ENCODE measurements around the gene SERPINA12.

GRCh38 chr14:94517248-94517640 lies 8.0 kb upstream of the SERPINA12 start:
- no peak for TF ChIP-seq SIN3A (IDR thresholded peaks at IDR 0.05; ENCODE audit: borderline replicate concordance, insufficient read depth, low read length)
- TF ChIP-seq TAF1 (IDR thresholded peaks at IDR 0.05; ENCODE audit: borderline replicate concordance, insufficient read depth, low read length) = no peak
